Activated T-helper 1 cell treated with anti-CD3 and anti-CD28 coated beads, Interleukin-2, amount 50 U/mL, for 16 hours (primary cell): Measurements from ENCODE around the gene ADAMTS10.
"Not testable (repeated sequence)": the region's sequence is repeated elsewhere in the genome, so short reads cannot be mapped to it uniquely, and the experiment has no call there.

ENCODE experiments used
- DNase-seq, 2 donors: peaks; one replicate each; pipeline ENCODE4 v3.0.0-alpha.2; 2020; ENCODE audit warnings: low read depth in 1 of 2, low spot score in 1 of 2

The ADAMTS10 gene

GRCh38 chr19:8566855-8567254, 43.7 kb downstream of the ADAMTS10 start:
- no peak for DNase-seq

DNA sequence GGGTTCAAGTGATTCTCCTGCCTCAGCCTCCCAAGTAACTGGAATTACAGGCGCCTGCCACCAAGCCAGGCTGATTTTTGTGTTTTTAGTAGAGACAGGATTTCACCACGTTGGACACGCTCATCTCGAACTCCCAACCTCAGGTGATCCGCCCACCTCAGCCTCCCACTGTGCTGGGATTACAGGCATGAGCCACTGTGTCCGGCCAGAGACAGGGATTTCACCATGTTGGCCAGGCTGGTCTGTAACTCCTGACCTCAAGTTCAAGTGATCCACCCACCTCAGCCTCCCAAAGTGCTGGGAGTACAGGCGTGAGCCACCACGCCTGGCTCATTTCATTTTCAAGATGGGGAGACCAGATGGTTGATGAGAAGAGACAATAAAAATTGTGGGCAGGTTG, 45.6 kb downstream of the ADAMTS10 start:
- not testable (repeated sequence) for DNase-seq

- DNase-seq, result no peak
These were observed 49.3 kb downstream of the ADAMTS10 start for GRCh38 chr19:8561075-8561764.

DNA sequence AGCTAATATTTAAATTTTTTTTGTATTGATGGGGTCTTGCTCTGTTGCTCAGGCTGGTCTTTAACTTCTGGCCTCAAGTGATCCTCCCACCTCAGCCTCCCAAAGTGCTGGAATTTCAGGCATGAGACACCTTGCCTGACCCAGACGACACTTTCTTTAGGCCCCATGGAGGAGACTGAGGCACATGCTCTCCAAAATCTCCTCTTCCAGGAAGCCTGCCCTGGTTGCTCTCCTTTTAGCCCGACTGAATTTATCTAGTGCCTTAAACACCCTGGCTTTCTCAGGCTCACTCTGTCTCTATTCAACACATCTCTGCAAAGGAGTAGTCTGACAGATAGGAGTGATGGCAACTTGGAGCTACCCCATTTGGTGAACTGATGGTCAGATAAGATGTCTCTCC, 52.2 kb downstream of the ADAMTS10 start:
- no peak for DNase-seq

GRCh38 chr19:8557642-8558238, 52.8 kb downstream of the ADAMTS10 start:
- DNase-seq, result no peak

DNA sequence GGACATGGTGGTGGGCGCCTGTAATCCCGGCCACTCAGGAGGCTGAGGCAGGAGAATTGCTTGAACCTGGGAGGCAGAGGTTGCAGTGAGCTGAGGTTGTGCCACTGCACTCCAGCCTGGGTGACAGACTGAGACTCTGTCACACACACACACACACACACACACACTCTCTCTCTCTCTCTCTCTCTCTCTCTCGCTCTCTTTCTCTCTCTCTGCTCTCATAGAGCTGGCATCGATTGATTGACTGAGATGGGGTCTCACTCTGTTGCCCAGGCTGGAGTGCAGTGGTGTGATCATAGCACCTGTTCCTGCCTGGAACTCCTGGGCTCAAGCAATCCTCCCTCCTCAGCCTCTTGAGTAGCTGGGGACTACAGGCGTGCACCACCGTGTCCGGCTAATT, 56.8 kb downstream of the ADAMTS10 start:
- not testable (repeated sequence) for DNase-seq

DNA sequence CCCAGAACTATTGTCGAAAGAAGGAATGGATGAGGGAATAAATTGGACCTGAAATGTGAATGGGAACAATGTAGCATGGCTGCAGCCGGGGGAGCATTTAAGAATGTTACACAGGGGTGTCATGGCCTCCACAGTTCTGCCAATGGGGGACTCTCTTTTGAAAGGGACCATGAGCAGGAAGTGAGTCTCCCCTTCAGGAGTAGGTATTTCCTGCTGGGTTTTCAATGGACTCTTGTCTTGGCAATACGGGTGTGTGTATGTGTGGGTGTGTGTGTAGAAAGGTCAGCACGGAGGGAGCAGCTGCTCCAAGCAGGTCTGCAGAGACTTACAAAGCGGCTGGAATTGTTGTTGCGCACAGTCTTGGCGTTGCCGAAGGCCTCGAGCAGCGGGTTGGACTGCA, 57.7 kb downstream of the ADAMTS10 start:
- no peak for DNase-seq

DNA sequence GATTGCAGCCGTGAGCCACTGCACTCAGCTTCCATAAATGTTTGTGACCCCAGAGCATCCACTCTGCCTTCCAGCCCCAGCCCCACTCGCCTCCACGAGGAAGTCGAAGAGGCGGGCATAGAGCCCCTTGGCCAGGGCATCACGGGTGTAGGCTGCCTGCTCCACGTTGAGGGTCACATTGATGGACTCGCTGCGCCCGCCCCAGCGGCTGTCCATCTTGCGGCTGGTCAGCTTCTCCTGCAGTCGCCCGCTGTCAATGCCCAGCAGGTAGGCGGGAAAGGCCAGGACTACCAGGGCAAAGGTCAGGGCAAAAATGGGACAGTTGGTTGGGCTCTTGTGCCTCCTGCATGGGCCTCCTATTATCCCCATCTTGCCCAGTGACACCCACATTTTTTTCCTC, 60.4 kb downstream of the ADAMTS10 start:
- DNase-seq, result no peak

DNA sequence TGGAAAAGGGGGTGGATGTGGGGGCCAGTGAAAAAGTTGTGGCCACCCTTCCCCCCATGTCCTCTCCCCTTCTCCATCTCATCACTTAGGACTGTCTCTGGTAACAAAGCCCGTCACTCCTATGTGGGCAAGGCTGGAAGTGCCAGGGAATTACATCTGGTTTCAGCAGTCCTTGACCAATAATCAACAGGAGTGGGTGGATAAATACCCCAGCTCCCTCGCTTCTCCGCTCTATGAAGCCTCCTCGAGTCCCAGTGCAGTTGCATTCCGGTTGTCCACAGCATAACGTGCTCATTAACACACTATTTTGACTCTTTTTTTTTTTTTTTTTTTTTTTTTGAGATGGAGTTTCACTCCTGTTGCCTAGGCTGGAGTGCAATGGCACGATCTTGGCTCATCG, 64.8 kb downstream of the ADAMTS10 start:
- DNase-seq, result no peak

DNA sequence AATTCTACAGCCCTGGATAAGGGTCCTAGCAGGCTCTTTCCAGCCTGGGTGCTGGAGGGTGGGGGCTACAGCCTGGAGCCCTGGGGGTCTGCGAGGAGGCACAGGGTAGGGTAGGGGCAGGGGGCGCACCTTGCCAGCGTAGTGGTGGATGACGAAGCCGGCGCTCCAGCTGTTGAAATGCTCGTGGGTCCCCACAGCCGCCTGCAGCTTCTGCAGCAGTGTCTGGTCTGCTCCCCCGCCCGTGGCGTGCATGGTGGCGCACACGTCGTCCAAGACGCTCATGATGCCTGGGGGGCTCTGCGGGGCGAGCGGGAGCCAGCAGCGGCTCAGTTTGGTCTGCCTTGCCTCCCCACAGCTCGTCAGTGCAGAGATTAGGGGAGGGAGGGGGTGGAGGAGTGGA, 66.3 kb downstream of the ADAMTS10 start:
- DNase-seq, result no peak

DNA sequence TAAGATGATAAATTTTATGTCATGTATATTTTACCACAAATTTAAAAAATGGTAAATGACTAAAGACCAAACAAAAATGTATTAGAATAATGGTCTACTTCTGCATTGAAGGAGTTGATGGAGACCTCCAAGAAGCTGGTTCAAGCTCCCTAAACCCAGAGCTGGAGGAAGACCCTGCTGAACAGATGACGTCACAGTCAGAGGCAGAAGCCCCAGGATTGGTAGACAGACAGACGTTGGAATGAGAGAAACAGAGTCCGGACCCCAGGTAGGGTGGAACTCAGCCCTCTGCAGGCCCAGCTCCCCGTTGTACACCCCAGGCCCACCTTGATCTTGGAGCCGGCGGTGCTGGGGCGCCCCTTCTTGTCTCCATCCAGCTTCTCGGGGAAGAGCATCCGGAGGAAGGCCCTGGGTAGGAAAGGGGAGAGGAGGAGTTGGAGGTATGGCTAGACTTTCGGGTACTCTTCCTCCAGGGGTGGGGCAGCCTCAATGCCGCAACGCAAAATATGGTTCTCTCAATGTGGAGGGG, 70.8 kb downstream of the ADAMTS10 start:
- DNase-seq, result no peak

DNA sequence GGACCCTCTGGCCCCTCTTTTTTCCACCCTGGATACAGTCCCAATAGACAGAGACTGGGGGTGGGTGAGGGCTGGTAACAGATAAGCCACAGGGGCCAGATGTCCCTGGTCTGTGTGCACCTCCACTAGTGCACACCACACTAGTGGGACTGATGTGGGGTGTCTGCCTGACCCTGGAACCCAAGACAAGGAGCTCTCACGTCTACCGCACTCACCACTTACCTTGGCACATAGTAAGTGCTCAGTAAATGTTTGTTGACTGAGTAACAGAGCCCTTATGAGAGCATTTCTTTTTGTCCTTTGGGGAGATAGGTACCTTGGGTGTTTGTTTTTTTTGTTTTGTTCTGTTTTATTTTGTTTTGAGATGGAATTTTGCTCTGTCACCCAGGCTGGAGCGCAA, 73.4 kb downstream of the ADAMTS10 start:
- DNase-seq, result no peak

GRCh38 chr19:8536282-8536681, 74.2 kb downstream of the ADAMTS10 start:
- DNase-seq, result no peak

DNA sequence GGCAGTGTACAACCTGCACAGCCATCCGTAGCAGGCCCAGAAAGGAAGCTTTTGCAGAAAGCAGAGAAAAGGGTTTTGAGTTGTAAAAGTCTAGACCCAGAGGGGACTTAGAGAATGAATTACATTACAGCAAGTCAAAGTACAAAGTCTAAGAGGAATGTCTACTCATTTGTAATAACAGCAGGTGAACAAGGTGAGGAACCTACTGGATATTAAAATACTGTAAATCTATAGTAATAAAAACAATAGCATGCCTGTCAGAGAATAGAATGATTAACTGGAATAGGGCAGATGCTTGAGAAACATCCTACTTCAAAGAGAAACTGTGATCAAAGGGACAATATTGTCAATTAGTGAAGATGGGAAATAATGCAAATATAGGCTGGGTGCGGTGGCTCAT, 78.3 kb downstream of the ADAMTS10 start:
- no peak for DNase-seq

GRCh38 chr19:8531470-8531869, 79.0 kb downstream of the ADAMTS10 start:
- DNase-seq, result no peak
